DMS 273 (cell line): Measurements from ENCODE around the gene UST.
"Not testable (repeated sequence)": the region's sequence is repeated elsewhere in the genome, so short reads cannot be mapped to it uniquely, and the experiment has no call there.

Experiments used
- DNase-seq: peaks from one replicate; lab custom pipeline; 2025; ENCODE audit not compliant: unreplicated experiment; lab: John Stamatoyannopoulos, UW

UST gene

GRCh38 chr6:148935705-148936435 lies 189.0 kb downstream of the UST start:
- DNase-seq, result no peak

GRCh38 chr6:148943451-148943850 lies 196.6 kb downstream of the UST start:
- DNase-seq, result no peak

GRCh38 chr6:148944608-148945007 lies 197.8 kb downstream of the UST start:
- DNase-seq, result no peak

GRCh38 chr6:148945301-148946021 lies 198.6 kb downstream of the UST start:
- peak; percentile 5 for DNase-seq

- DNase-seq, result peak; percentile 90
Measured at GRCh38 chr6:148947621-148948444, 201.0 kb downstream of the UST start.

- DNase-seq, result no peak
Measured at GRCh38 chr6:148951662-148952061, 204.8 kb downstream of the UST start.

- no peak for DNase-seq
Measured at GRCh38 chr6:148952147-148953035, 205.6 kb downstream of the UST start.

- no peak for DNase-seq
Measured at GRCh38 chr6:148954461-148954860, 207.6 kb downstream of the UST start.

- no peak for DNase-seq
Measured at GRCh38 chr6:148954934-148955333, 208.1 kb downstream of the UST start.

- DNase-seq, result no peak
Measured at GRCh38 chr6:148955441-148955840, 208.6 kb downstream of the UST start.

- not testable (repeated sequence) for DNase-seq
Measured at GRCh38 chr6:148956163-148956562, 209.3 kb downstream of the UST start.

GRCh38 chr6:148957752-148958151 lies 210.9 kb downstream of the UST start:
- no peak for DNase-seq

GRCh38 chr6:148959008-148959407 lies 212.2 kb downstream of the UST start:
- DNase-seq, result no peak

GRCh38 chr6:148959501-148959900 lies 212.7 kb downstream of the UST start:
- no peak for DNase-seq

- no peak for DNase-seq
Measured at GRCh38 chr6:148962854-148963515, 216.2 kb downstream of the UST start.

GRCh38 chr6:148963738-148964137 lies 216.9 kb downstream of the UST start:
- DNase-seq, result no peak

GRCh38 chr6:148964467-148964866 lies 217.6 kb downstream of the UST start:
- no peak for DNase-seq

- no peak for DNase-seq
Measured at GRCh38 chr6:148965287-148965686, 218.5 kb downstream of the UST start.

GRCh38 chr6:148967011-148967520 lies 220.2 kb downstream of the UST start:
- no peak for DNase-seq

- no peak for DNase-seq
Measured at GRCh38 chr6:148967541-148967956, 220.7 kb downstream of the UST start.
